Liver (tissue), 9 donors: ENCODE data around the gene RANBP3. TPM values are rescaled to one million over a fixed set of nuclear protein-coding genes. Genes with fewer than 3 reads are reported as not detected.

Experiments
- DNase-seq: peaks from one replicate; pipeline ENCODE4 v3.0.0-alpha.2; 2017; ENCODE audit warnings: low spot score
- H3K27ac ChIP-seq, 2 donors: one replicate each; pipeline ENCODE4 v1.7.0; 2013; ENCODE audit warnings: inconsistent platforms in 2 of 2, low read length in 2 of 2, control low read depth in 1 of 2, low read depth in 1 of 2, mild to moderate bottlenecking in 1 of 2
- H3K27me3 ChIP-seq, 4 donors: one replicate each; pipeline versions ENCODE4 v1.6.1 to v1.7.0; 2013; ENCODE audit warnings: low read length in 3 of 4, inconsistent platforms in 1 of 4, mild to moderate bottlenecking in 1 of 4, moderate library complexity in 1 of 4; ENCODE audit not compliant: control insufficient read depth in 4 of 4, insufficient read depth in 4 of 4
- H3K36me3 ChIP-seq, 4 donors: one replicate each; pipeline versions ENCODE4 v1.6.1 to v1.7.0; 2013; ENCODE audit warnings: low read length in 3 of 4, mild to moderate bottlenecking in 3 of 4, low read depth in 1 of 4, moderate library complexity in 1 of 4; ENCODE audit not compliant: control insufficient read depth in 4 of 4, insufficient read depth in 3 of 4
- H3K4me1 ChIP-seq, 4 donors: one replicate each; pipeline versions ENCODE4 v1.6.1 to v1.7.0; 2013; ENCODE audit warnings: low read length in 3 of 4, mild to moderate bottlenecking in 3 of 4, moderate library complexity in 1 of 4; ENCODE audit not compliant: control insufficient read depth in 4 of 4, insufficient read depth in 4 of 4
- H3K4me3 ChIP-seq, 3 donors: one replicate each; pipeline versions ENCODE4 v1.6.1 to v1.7.0; 2013; ENCODE audit warnings: low read length in 3 of 3, control low read depth in 1 of 3, low read depth in 1 of 3, mild to moderate bottlenecking in 1 of 3
- H3K9ac ChIP-seq, 2 donors: one replicate each; pipeline ENCODE4 v1.7.0; 2013; ENCODE audit warnings: low read length in 2 of 2, mild to moderate bottlenecking in 2 of 2, moderate library complexity in 2 of 2, control low read depth in 1 of 2, low read depth in 1 of 2
- H3K9me3 ChIP-seq, 4 donors: one replicate each; pipeline versions ENCODE4 v1.6.1 to v1.7.0; 2013; ENCODE audit warnings: low read length in 3 of 4; ENCODE audit not compliant: control insufficient read depth in 4 of 4
- ATF3 ChIP-seq: IDR thresholded peaks from 2 replicates; pipeline ENCODE4 v1.6.1; 2016; ENCODE audit warnings: antibody characterized with exemption
- CTCF ChIP-seq: fragments of 150-350 bp; IDR thresholded peaks from 2 replicates; pipeline ENCODE4 v1.5.1; 2017; ENCODE audit warnings: improper control_type of control experiment, low read depth, low read length; ENCODE audit not compliant: missing input control
- EGR1 ChIP-seq, 2 donors: IDR thresholded peaks; 2 replicates each; pipeline ENCODE4 v1.6.1; 2016 to 2018; ENCODE audit warnings: antibody characterized with exemption in 2 of 2, low read depth in 2 of 2
- FOXA1 ChIP-seq: IDR thresholded peaks from 2 replicates; pipeline ENCODE4 v1.6.1; 2016; ENCODE audit warnings: antibody characterized with exemption
- FOXA2 ChIP-seq: IDR thresholded peaks from 2 replicates; pipeline ENCODE4 v1.6.1; 2016; ENCODE audit warnings: antibody characterized with exemption
- GABPA ChIP-seq, 2 donors: IDR thresholded peaks in 1 of 2; conservative IDR thresholded peaks in 1 of 2; 2 replicates each; pipeline ENCODE4 v1.6.1; 2016; ENCODE audit warnings: antibody characterized with exemption in 2 of 2, mild to moderate bottlenecking in 1 of 2, moderate library complexity in 1 of 2
- HNF4A ChIP-seq, 2 donors: conservative IDR thresholded peaks; 2 replicates each; pipeline ENCODE4 v1.6.1; 2016; ENCODE audit warnings: antibody characterized with exemption in 2 of 2, mild to moderate bottlenecking in 2 of 2
- HNF4G ChIP-seq: IDR thresholded peaks from 2 replicates; pipeline ENCODE4 v1.6.1; 2016; ENCODE audit warnings: antibody characterized with exemption
- JUND ChIP-seq, 2 donors: IDR thresholded peaks; 2 replicates each; pipeline ENCODE4 v1.6.1; 2016; ENCODE audit warnings: antibody characterized with exemption in 2 of 2
- MAX ChIP-seq: IDR thresholded peaks from 2 replicates; pipeline ENCODE4 v1.6.1; 2016; ENCODE audit warnings: antibody characterized with exemption
- NR2F2 ChIP-seq: IDR thresholded peaks from 2 replicates; pipeline ENCODE4 v1.6.1; 2016; ENCODE audit warnings: antibody characterized with exemption
- RAD21 ChIP-seq, 2 donors: IDR thresholded peaks; 2 replicates each; pipeline ENCODE4 v1.6.1; 2016; ENCODE audit warnings: antibody characterized with exemption in 2 of 2, mild to moderate bottlenecking in 2 of 2
- REST ChIP-seq: IDR thresholded peaks from 2 replicates; pipeline ENCODE4 v1.6.1; 2016; ENCODE audit warnings: antibody characterized with exemption, mild to moderate bottlenecking
- RXRA ChIP-seq, 2 donors: IDR thresholded peaks; 2 replicates each; pipeline ENCODE4 v1.6.1; 2017 to 2018; ENCODE audit warnings: antibody characterized with exemption in 2 of 2, mild to moderate bottlenecking in 1 of 2
- SP1 ChIP-seq: IDR thresholded peaks from 2 replicates; pipeline ENCODE4 v1.6.1; 2018; ENCODE audit warnings: antibody characterized with exemption, mild to moderate bottlenecking
- TAF1 ChIP-seq: conservative IDR thresholded peaks from 2 replicates; pipeline ENCODE4 v1.6.1; 2016; ENCODE audit warnings: antibody characterized with exemption, mild to moderate bottlenecking
- YY1 ChIP-seq: IDR thresholded peaks from 2 replicates; pipeline ENCODE4 v1.6.1; 2016; ENCODE audit warnings: antibody characterized with exemption, mild to moderate bottlenecking
- ZBTB33 ChIP-seq: IDR thresholded peaks from 2 replicates; pipeline ENCODE4 v1.6.1; 2016; ENCODE audit warnings: antibody characterized with exemption
- WGBS: extraction: QIAGEN DNeasy Blood & Tissue Kit; methylation state at CpG from one replicate; pipeline ENCODE4 v1.1.7; 2013; 5-methylcytosine and 5-hydroxymethylcytosine counted together
- polyA plus RNA-seq, 2 donors: library from polyadenylated mRNA; stranded (reverse) in 1 of 2; unstranded in 1 of 2; fragments of 200-250 nt in 1 of 2; fragments of >200 nt in 1 of 2; fragmentation: Nextera tagmentation in 1 of 2; extraction: Ambion mirVana in 1 of 2; gene quantifications; one replicate each; pipeline versions ENCODE4 v1.2.1 to v1.2.3, GENCODE V29; 2013 to 2015
- total RNA-seq, 2 donors: library from RNA; depleted of rRNA; stranded (reverse); fragments of >200 nt; gene quantifications; one replicate each; pipeline ENCODE4 v1.2.3, GENCODE V29; 2014
- donor health status: healthy.
- donor health status: healthy.
- donor health status: healthy.
- donor health status: healthy.
- donor health status: healthy.

The RANBP3 gene
- total and polyA plus RNA-seq, 4 donors = 10.0 to 23.3 (median 20.7) TPM

GRCh38 chr19:5949792-5950305 is 28.1 kb downstream of the RANBP3 start:
- WGBS = 91% methylated on average over 13 of the region's 13 CpGs
- H3K36me3 ChIP-seq = peaks cover 0 to 4% (median 0%) of the 10 kb centered on the region in 4 donors
- no peaks in the 10 kb centered on the region for H3K27me3 ChIP-seq
- no peak for DNase-seq
- H3K9ac ChIP-seq = no peak overlapping the region
- H3K27ac ChIP-seq = peak overlapping the region; percentile 0 to 2
- no peak overlapping the region for H3K4me3 ChIP-seq
- TF ChIP-seq JUND (IDR thresholded peaks at IDR 0.05) (no peak), HNF4G (no peak), EGR1 (IDR thresholded peaks at IDR 0.05; ENCODE audit: low read depth in 2 of 2) (no peak), CTCF (no peak), REST (no peak), MAX (no peak), FOXA1 (no peak), HNF4A (conservative IDR thresholded peaks at IDR 0.05) (no peak), RAD21 (IDR thresholded peaks at IDR 0.05) (no peak), RXRA (IDR thresholded peaks at IDR 0.05) (no peak), ATF3 (no peak), GABPA (IDR thresholded peaks at IDR 0.05 in 1 of 2, conservative IDR thresholded peaks at IDR 0.05 in 1 of 2) (no peak), NR2F2 (no peak), SP1 (no peak), YY1 (no peak), TAF1 (no peak), FOXA2 (no peak), ZBTB33 (no peak)
- H3K9me3 ChIP-seq = no peaks in the 10 kb centered on the region
- H3K4me1 ChIP-seq = peaks cover 10 to 65% (median 44%) of the 10 kb centered on the region in 4 donors
